Vagina (tissue), 2 donors: Measurements from ENCODE around the gene ITM2C.

ENCODE experiments used
- POLR2AphosphoS5 ChIP-seq, 2 donors: sonication (generic); formaldehyde crosslinking; IDR thresholded peaks; one replicate each; pipeline ENCODE4 v1.9.0; 2017; ENCODE audit warnings: antibody characterized with exemption in 2 of 2, mild to moderate bottlenecking in 2 of 2, low read depth in 1 of 2; ENCODE audit not compliant: insufficient read depth in 1 of 2
- TF ChIP-seq, protein P1 (sequence below), 3 experiments: fragments of 450-650 bp in 2 of 3; fragments of 200-600 bp in 1 of 3; sonication (generic) in 1 of 3; IDR thresholded peaks; one replicate each; pipeline ENCODE4 v1.5.1; 2017 to 2019; ENCODE audit warnings: antibody characterized with exemption in 3 of 3, mild to moderate bottlenecking in 2 of 3, moderate library complexity in 2 of 3

DNA sequence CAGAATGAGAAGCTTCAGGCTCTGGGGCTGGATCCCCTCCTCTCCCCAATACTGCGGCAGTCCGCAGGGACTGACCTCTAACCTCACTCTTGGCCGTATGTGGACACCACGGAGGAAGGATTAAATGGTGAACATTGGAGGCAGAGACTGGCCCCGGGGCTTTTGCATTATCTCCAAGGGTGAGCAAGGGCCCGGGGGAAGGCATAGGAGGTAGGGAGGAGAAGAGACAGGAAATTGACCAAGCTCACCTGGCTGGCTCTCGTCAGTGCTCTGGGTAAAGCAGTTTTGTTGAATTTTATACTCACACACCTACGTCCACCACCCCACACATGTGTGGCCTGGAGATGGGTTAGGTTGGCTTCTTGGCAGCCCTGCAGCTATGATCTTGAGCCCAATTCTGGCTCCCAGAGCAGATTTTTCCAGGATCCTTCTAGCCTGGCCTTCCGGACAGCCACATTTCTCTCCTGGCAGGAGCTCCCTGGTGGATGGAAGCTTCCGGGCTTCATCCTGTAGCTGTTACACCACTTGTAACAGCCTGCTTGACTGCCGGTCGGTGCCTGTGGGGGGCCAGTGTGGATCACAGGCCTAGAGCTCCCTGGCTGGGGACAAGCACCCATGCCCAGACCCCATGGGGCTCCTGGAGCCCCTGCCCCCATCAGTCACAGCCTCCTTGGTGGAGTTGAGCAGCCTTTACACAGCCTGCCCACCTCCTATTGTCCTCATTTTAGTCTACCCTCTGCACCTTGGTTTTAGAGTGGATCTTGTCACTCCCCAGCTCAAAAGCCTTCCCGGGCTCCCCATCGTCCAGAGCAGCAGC, 7.6 kb downstream of the ITM2C start:
- TF ChIP-seq, protein P1, sequence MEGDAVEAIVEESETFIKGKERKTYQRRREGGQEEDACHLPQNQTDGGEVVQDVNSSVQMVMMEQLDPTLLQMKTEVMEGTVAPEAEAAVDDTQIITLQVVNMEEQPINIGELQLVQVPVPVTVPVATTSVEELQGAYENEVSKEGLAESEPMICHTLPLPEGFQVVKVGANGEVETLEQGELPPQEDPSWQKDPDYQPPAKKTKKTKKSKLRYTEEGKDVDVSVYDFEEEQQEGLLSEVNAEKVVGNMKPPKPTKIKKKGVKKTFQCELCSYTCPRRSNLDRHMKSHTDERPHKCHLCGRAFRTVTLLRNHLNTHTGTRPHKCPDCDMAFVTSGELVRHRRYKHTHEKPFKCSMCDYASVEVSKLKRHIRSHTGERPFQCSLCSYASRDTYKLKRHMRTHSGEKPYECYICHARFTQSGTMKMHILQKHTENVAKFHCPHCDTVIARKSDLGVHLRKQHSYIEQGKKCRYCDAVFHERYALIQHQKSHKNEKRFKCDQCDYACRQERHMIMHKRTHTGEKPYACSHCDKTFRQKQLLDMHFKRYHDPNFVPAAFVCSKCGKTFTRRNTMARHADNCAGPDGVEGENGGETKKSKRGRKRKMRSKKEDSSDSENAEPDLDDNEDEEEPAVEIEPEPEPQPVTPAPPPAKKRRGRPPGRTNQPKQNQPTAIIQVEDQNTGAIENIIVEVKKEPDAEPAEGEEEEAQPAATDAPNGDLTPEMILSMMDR (IDR thresholded peaks at IDR 0.05), result no peak
- no peak for TF ChIP-seq POLR2AphosphoS5 (IDR thresholded peaks at IDR 0.05; ENCODE audit: insufficient read depth in 1 of 2, low read depth in 1 of 2)
